ENCODE results near the gene TWNK.
A peak's percentile ranks its signal among the peaks of the same experiment; 100 is the strongest.

Gene TWNK

DNA sequence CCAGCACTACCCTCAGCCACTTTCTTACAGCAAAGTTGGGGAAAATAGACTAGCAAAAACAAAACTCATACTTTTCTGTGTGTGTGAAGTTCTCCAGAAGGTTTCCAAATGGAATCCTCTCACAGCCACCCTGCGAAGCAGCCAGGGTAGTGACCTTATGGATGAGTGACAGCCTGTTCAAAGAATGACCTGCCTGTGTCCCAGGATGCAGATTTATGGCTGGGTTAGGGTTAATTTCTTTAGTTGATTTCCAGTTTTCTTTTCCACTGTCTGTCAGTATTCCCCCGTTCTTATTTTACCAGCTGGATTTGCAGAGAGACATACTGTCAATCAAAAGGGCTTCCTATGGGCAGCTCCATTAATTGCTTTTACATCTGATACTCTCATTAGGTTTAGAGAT lies 20.5 kb upstream of the TWNK start:
- DNase-seq (ENCODE audit: low read depth): no peak
- H3K4me3 ChIP-seq (ENCODE audit: low read depth, low read length): no peak overlapping the region
- TF ChIP-seq MYC (IDR thresholded peaks at IDR 0.05; ENCODE audit: low read depth, low read length): no peak
- TF ChIP-seq, protein P1, sequence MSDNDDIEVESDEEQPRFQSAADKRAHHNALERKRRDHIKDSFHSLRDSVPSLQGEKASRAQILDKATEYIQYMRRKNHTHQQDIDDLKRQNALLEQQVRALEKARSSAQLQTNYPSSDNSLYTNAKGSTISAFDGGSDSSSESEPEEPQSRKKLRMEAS (IDR thresholded peaks at IDR 0.05; ENCODE audit: low read depth, low read length): no peak
- TF ChIP-seq POLR2A (IDR thresholded peaks at IDR 0.05; ENCODE audit: extremely low read depth, insufficient read length): no peak

DNA sequence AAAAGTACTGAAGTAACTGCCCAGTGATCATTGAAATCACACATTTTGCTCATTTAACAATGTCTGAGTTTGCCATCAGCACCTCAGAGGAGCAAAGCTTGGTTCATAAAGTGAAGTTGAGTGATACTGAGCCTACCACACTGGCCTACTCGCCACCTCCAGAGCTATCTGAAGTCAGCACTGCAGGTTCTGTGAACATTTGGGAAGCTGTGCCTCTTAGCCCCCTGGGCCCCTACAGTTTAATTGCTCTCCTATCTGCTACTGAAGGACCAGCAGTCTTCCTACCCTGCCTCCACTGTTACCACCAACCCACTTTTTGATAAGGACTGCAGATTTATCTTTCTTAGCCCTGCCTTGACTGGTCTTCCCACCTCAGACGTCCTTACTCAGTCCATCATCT lies 20.0 kb upstream of the TWNK start:
- TF ChIP-seq POLR2A (IDR thresholded peaks at IDR 0.05; ENCODE audit: extremely low read depth, insufficient read length): no peak
- TF ChIP-seq, protein P2, sequence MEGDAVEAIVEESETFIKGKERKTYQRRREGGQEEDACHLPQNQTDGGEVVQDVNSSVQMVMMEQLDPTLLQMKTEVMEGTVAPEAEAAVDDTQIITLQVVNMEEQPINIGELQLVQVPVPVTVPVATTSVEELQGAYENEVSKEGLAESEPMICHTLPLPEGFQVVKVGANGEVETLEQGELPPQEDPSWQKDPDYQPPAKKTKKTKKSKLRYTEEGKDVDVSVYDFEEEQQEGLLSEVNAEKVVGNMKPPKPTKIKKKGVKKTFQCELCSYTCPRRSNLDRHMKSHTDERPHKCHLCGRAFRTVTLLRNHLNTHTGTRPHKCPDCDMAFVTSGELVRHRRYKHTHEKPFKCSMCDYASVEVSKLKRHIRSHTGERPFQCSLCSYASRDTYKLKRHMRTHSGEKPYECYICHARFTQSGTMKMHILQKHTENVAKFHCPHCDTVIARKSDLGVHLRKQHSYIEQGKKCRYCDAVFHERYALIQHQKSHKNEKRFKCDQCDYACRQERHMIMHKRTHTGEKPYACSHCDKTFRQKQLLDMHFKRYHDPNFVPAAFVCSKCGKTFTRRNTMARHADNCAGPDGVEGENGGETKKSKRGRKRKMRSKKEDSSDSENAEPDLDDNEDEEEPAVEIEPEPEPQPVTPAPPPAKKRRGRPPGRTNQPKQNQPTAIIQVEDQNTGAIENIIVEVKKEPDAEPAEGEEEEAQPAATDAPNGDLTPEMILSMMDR (IDR thresholded peaks at IDR 0.05; ENCODE audit: low read depth, low read length): no peak
- TF ChIP-seq, protein P1 (IDR thresholded peaks at IDR 0.05; ENCODE audit: low read depth, low read length): no peak
- no peak for TF ChIP-seq MYC (IDR thresholded peaks at IDR 0.05; ENCODE audit: low read depth, low read length)
- no peak for DNase-seq (ENCODE audit: low read depth)
- H3K4me3 ChIP-seq (ENCODE audit: low read depth, low read length): no peak overlapping the region

DNA sequence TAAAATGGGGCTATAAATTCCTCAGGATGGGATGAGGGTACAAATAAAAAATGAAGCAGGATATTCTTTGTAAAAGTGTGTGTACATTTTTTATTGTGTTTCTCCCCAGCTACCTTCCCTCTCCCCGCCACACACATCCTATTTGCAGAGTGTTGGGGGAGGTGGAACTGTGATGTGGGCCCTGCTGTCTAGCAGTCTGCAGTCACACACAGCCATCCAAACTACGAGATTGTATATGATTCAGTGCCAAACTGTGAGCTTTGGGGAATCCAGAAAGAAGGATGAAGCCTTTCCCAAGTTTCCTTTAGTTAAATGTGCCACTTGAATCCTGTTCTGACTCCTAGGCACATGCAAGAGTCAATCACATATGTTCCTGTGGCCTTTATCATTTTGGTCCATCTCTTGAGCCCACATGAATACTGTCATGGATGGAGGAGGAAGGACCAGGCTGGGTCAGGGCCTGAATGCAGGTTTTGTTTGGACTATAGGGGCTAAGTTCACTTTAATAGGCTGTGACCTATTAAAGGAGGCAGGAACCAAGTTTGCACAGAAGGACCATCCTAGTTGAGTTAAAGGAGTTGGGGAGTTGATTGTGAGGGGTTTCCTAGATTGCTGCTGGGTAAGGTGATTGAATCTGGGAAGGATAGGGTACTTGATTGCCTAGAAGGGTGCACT lies 19.1 kb upstream of the TWNK start:
- no peak overlapping the region for H3K4me3 ChIP-seq (ENCODE audit: low read depth, low read length)
- no peak for DNase-seq (ENCODE audit: low read depth)
- no peak for TF ChIP-seq MYC (IDR thresholded peaks at IDR 0.05; ENCODE audit: low read depth, low read length)
- TF ChIP-seq, protein P2 (IDR thresholded peaks at IDR 0.05; ENCODE audit: low read depth, low read length): no peak
- TF ChIP-seq, protein P1 (IDR thresholded peaks at IDR 0.05; ENCODE audit: low read depth, low read length): no peak
- TF ChIP-seq POLR2A (IDR thresholded peaks at IDR 0.05; ENCODE audit: extremely low read depth, insufficient read length): no peak

DNA sequence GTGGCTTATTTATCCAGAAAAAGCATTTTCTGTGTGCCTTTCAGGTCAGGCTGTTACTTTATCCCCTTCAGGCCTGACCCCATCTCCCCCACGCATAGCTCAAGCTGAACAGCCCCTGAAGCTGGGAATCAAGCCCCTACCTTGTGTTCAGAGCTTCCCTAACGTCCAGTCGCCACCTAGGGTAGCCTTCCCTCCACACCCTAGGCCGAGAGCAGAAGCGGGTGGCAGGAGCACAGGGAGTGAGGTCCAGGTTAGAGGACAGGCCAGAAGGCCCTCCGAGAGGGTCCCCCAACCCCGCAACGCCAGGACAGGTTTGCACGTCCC lies 18.5 kb upstream of the TWNK start:
- H3K4me3 ChIP-seq (ENCODE audit: low read depth, low read length): no peak overlapping the region
- TF ChIP-seq, protein P2 (IDR thresholded peaks at IDR 0.05; ENCODE audit: low read depth, low read length): no peak
- TF ChIP-seq POLR2A (IDR thresholded peaks at IDR 0.05; ENCODE audit: extremely low read depth, insufficient read length) (no peak), MYC (IDR thresholded peaks at IDR 0.05; ENCODE audit: low read depth, low read length) (no peak)
- TF ChIP-seq, protein P1 (IDR thresholded peaks at IDR 0.05; ENCODE audit: low read depth, low read length): no peak
- no peak for DNase-seq (ENCODE audit: low read depth)

DNA sequence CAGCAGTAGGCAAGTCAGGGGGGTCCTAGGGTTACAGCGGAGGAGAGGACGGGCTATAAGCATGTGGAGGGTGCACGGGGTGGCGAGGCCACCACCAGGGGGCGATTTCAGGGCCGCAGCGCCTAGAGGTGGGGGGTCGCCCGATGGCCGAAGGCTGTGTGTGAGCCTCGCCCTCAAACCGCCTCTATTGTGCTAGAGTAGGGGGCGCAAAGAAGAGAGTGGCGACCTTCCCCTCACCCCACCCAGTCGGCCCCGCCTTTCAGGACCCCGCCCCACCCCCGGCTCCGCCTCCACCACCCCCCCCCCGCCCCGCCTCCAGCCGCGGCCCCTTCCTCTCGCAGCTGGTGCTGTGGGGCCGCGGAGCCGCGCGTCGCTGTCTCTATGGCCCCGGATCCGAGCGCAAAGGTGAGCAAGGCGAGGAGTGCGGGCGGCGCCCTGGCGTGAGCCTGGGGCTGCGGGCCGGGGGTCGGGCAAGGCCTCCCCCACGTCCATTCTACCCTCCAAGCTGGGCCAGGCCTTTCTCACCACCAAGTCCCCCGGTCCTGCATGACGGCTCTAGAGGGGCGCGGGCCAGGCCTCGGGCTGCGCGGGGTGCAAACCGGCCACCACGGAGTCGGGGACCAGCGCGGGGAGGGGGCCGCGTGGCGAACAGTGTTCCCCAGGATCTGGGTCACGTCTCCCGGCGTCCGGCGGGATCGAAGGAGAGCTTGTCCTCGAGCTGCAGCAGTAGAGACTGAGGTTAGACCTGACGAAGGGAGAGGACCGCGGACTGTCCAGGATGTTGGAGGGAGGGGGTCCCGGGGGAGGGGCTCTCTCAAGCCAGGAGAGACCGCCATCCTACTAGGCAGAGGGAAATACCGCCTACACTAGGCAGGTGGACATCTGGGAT lies 17.9 kb upstream of the TWNK start, which contains the start of gene SEMA4G:
TSS of gene SEMA4G (plus strand) at position 318 of the 889 bp plus-strand sequence. CDS start 3,409 bp downstream, outside the sequence.
- H3K4me3 ChIP-seq (ENCODE audit: low read depth, low read length): no peak within 1 kb of the TSS
- TF ChIP-seq MYC (IDR thresholded peaks at IDR 0.05; ENCODE audit: low read depth, low read length) (no peak), POLR2A (IDR thresholded peaks at IDR 0.05; ENCODE audit: extremely low read depth, insufficient read length) (no peak)
- TF ChIP-seq, protein P1 (IDR thresholded peaks at IDR 0.05; ENCODE audit: low read depth, low read length): no peak
- TF ChIP-seq, protein P2 (IDR thresholded peaks at IDR 0.05; ENCODE audit: low read depth, low read length): peak; percentile 50
- peak; percentile 57 for DNase-seq (ENCODE audit: low read depth)
